GM23338 (cell line): ENCODE data around the gene GLS. TPM values are rescaled to one million over a fixed set of nuclear protein-coding genes. Genes with fewer than 3 reads are reported as not detected.

Experiments used
- ATAC-seq: fragments of 200-7000 bp; cut with Tn5 transposase; 3 replicates; pipeline ENCODE4 v1.9.1; 2020
- DNase-seq: peaks from one replicate; pipeline ENCODE4 v3.0.0-alpha.2; 2015; ENCODE audit warnings: low spot score
- H2AFZ ChIP-seq: fragments of 200-600 bp; sonication (generic); 2 replicates; pipeline ENCODE4 v1.8.0; 2016; ENCODE audit warnings: antibody characterized with exemption, mild to moderate bottlenecking, moderate library complexity
- H3F3A ChIP-seq: fragments of 200-600 bp; sonication (generic); replicated peaks from 2 replicates; pipeline ENCODE4 v1.8.0; 2017; ENCODE audit warnings: antibody characterized with exemption, mixed run types, low read depth
- H3K27ac ChIP-seq: fragments of 200-600 bp; sonication (generic); 2 replicates; pipeline ENCODE4 v1.6.1; 2016; ENCODE audit warnings: low read depth
- H3K27me3 ChIP-seq: fragments of 200-600 bp; sonication (generic); 2 replicates; pipeline ENCODE4 v1.8.0; 2016; ENCODE audit warnings: mild to moderate bottlenecking, mixed run types, moderate library complexity; ENCODE audit not compliant: insufficient read depth
- H3K36me3 ChIP-seq: fragments of 200-600 bp; sonication (generic); 2 replicates; pipeline ENCODE4 v1.8.0; 2016; ENCODE audit warnings: mild to moderate bottlenecking; ENCODE audit not compliant: insufficient read depth
- H3K4me1 ChIP-seq: fragments of 200-600 bp; sonication (generic); 2 replicates; pipeline ENCODE4 v1.8.0; 2016; ENCODE audit warnings: mild to moderate bottlenecking, moderate library complexity; ENCODE audit not compliant: insufficient read depth
- H3K4me2 ChIP-seq: fragments of 200-600 bp; sonication (generic); 2 replicates; pipeline ENCODE4 v1.7.1; 2017; ENCODE audit warnings: mixed run types
- H3K4me3 ChIP-seq: fragments of 200-600 bp; sonication (generic); 2 replicates; pipeline ENCODE4 v1.6.1; 2016; ENCODE audit warnings: mixed run types
- H3K79me2 ChIP-seq: fragments of 200-600 bp; sonication (generic); replicated peaks from 2 replicates; pipeline ENCODE4 v1.8.0; 2017; ENCODE audit warnings: mild to moderate bottlenecking; ENCODE audit not compliant: insufficient read depth
- H3K9me2 ChIP-seq: fragments of 200-600 bp; sonication (generic); 2 replicates; pipeline ENCODE4 v1.8.0; 2017; ENCODE audit not compliant: insufficient read depth
- H4K20me1 ChIP-seq: fragments of 200-600 bp; sonication (generic); replicated peaks from 2 replicates; pipeline ENCODE4 v1.8.0; 2017; ENCODE audit warnings: mild to moderate bottlenecking; ENCODE audit not compliant: insufficient read depth
- H3K27ac Mint-ChIP-seq: 2 replicates; pipeline ENCODE4 v1.8.0; 2020; ENCODE audit warnings: inconsistent platforms, mild to moderate bottlenecking, moderate library complexity, mixed read lengths
- H3K27me3 Mint-ChIP-seq: 3 replicates; pipeline ENCODE4 v1.8.0; 2022; ENCODE audit warnings: low read depth, mild to moderate bottlenecking, moderate library complexity, mixed read lengths, inconsistent platforms; ENCODE audit not compliant: insufficient read depth, poor library complexity
- H3K36me3 Mint-ChIP-seq: 3 replicates; pipeline ENCODE4 v1.8.0; 2021; ENCODE audit warnings: low read depth, mild to moderate bottlenecking, inconsistent platforms, moderate library complexity, mixed read lengths
- H3K4me1 Mint-ChIP-seq: 3 replicates; pipeline ENCODE4 v1.8.0; 2020; ENCODE audit warnings: mild to moderate bottlenecking, inconsistent platforms, mixed read lengths
- H3K4me3 Mint-ChIP-seq: 3 replicates; pipeline ENCODE4 v1.8.0; 2021; ENCODE audit warnings: moderate library complexity, mild to moderate bottlenecking, inconsistent platforms, mixed read lengths
- H3K9me3 Mint-ChIP-seq: 3 replicates; pipeline ENCODE4 v1.8.0; 2020; ENCODE audit warnings: moderate library complexity, mild to moderate bottlenecking, inconsistent platforms, mixed read lengths
- CREB1 ChIP-seq: fragments of 250-450 bp; sonication (Bioruptor Pico); IDR thresholded peaks from 2 replicates; pipeline ENCODE4 v1.5.0; 2020; ENCODE audit warnings: low read depth, mild to moderate bottlenecking, moderate library complexity
- CTCF ChIP-seq, 2 experiments: fragments of 200-600 bp in 1 of 2; sonication (generic) in 1 of 2; conservative IDR thresholded peaks; 2 replicates each; pipeline versions ENCODE4 v1.5.1 to v1.6.1; 2016 to 2017; ENCODE audit warnings: antibody characterized with exemption in 2 of 2, low read depth in 2 of 2, mild to moderate bottlenecking in 2 of 2, moderate library complexity in 1 of 2
- ETS1 ChIP-seq: IDR thresholded peaks from 2 replicates; pipeline ENCODE4 v1.6.1; 2016; ENCODE audit warnings: antibody characterized with exemption
- EZH2 ChIP-seq: fragments of 200-600 bp; sonication (generic); IDR thresholded peaks from one replicate; pipeline ENCODE4 v1.8.0; 2017; ENCODE audit warnings: antibody characterized with exemption, mild to moderate bottlenecking, low read depth; ENCODE audit not compliant: unreplicated experiment
- EZH2phosphoT487 ChIP-seq: fragments of 200-600 bp; sonication (generic); IDR thresholded peaks from one replicate; pipeline ENCODE4 v1.8.1; 2018; ENCODE audit warnings: antibody characterized with exemption; ENCODE audit not compliant: unreplicated experiment
- JUNB ChIP-seq: IDR thresholded peaks from one replicate; pipeline ENCODE4 v1.6.1; 2016; ENCODE audit warnings: antibody characterized with exemption; ENCODE audit not compliant: unreplicated experiment
- NANOG ChIP-seq: IDR thresholded peaks from 2 replicates; pipeline ENCODE4 v1.6.1; 2016; ENCODE audit warnings: antibody characterized with exemption, borderline replicate concordance
- POLR2AphosphoS5 ChIP-seq: IDR thresholded peaks from 2 replicates; pipeline ENCODE4 v1.6.1; 2016; ENCODE audit warnings: antibody characterized with exemption, low read depth
- REST ChIP-seq: IDR thresholded peaks from one replicate; pipeline ENCODE4 v1.6.1; 2018; ENCODE audit warnings: antibody characterized with exemption; ENCODE audit not compliant: unreplicated experiment
- STAT1 ChIP-seq: IDR thresholded peaks from one replicate; pipeline ENCODE4 v1.6.1; 2016; ENCODE audit warnings: antibody characterized with exemption; ENCODE audit not compliant: unreplicated experiment
- ZNF114 ChIP-seq: fragments of 250-450 bp; sonication (Bioruptor Pico); IDR thresholded peaks from 2 replicates; pipeline ENCODE4 v1.5.0; 2020; ENCODE audit warnings: mild to moderate bottlenecking, moderate library complexity
- ZNF331 ChIP-seq: fragments of 250-450 bp; sonication (Bioruptor Pico); IDR thresholded peaks from 2 replicates; pipeline ENCODE4 v1.5.0; 2020; ENCODE audit warnings: low read depth, mild to moderate bottlenecking, moderate library complexity
- ZNF462 ChIP-seq: fragments of 250-450 bp; sonication (Bioruptor Pico); IDR thresholded peaks from 2 replicates; pipeline ENCODE4 v1.5.0; 2020; ENCODE audit warnings: mild to moderate bottlenecking, moderate library complexity
- polyA plus RNA-seq: library from polyadenylated mRNA; unstranded; fragments of >200 nt; fragmentation: Nextera tagmentation; extraction: Ambion mirVana; gene quantifications from 2 replicates; pipeline ENCODE4 v1.2.1, GENCODE V29; 2016
- total RNA-seq: library from RNA; depleted of rRNA; stranded (reverse); fragments of >200 nt; shearing (Covaris generic); gene quantifications from 2 replicates; pipeline ENCODE4 v1.2.3, GENCODE V29; 2014

The GLS gene
- total and polyA plus RNA-seq, 2 experiments from 2014 or later: 38.1 to 172 TPM

- H3F3A ChIP-seq: peaks cover 4% of the 10 kb centered on the region; the same call in 1 of the 2 replicates
- no peak for DNase-seq
- peaks cover 53% of the 10 kb centered on the region for H3K36me3 ChIP-seq
- ATAC-seq: no peak
- H3K27me3 Mint-ChIP-seq: peaks cover 7% of the 10 kb centered on the region
- no peaks in the 10 kb centered on the region; the same call in 2 of the 3 replicates for H3K4me1 Mint-ChIP-seq
- H3K36me3 Mint-ChIP-seq: peaks cover 82% of the 10 kb centered on the region
- no peak overlapping the region for H3K4me3 ChIP-seq
- no peak overlapping the region for H3K27ac Mint-ChIP-seq
- no peak overlapping the region for H3K27ac ChIP-seq
- no peaks in the 10 kb centered on the region for H3K4me1 ChIP-seq
- peaks cover 4% of the 10 kb centered on the region; the same call in 1 of the 2 replicates for H4K20me1 ChIP-seq
- no peaks in the 10 kb centered on the region for H3K79me2 ChIP-seq
- no peak overlapping the region for H3K4me3 Mint-ChIP-seq
- no peak overlapping the region for H3K4me2 ChIP-seq
- H3K9me2 ChIP-seq: no peaks in the 10 kb centered on the region
- TF ChIP-seq ZNF114 (CRISPR knock-in tag): no peak
- no peak for TF ChIP-seq ZNF462 (CRISPR knock-in tag)
- TF ChIP-seq CREB1 (CRISPR knock-in tag): no peak
- no peak for TF ChIP-seq CTCF (conservative IDR thresholded peaks at IDR 0.05; ENCODE audit: low read depth in 2 of 2)
- TF ChIP-seq NANOG: no peak
- TF ChIP-seq ZNF331: no peak
- no peak for TF ChIP-seq REST
- TF ChIP-seq JUNB: no peak
- no peak for TF ChIP-seq EZH2
- no peak for TF ChIP-seq STAT1
- TF ChIP-seq POLR2AphosphoS5: no peak
- no peak for TF ChIP-seq ETS1
- TF ChIP-seq EZH2phosphoT487: no peak
- no peak overlapping the region for H2AFZ ChIP-seq
- no peaks in the 10 kb centered on the region for H3K27me3 ChIP-seq
- no peaks in the 10 kb centered on the region; the same call in 2 of the 3 replicates for H3K9me3 Mint-ChIP-seq
Observed at GRCh38 chr2:190999058-190999457, 118.4 kb downstream of the GLS start.
